ENCODE results near the gene FBXL5. TPM values are rescaled to one million over a fixed set of nuclear protein-coding genes. Genes with fewer than 3 reads are reported as not detected.

Gene FBXL5, protein sequence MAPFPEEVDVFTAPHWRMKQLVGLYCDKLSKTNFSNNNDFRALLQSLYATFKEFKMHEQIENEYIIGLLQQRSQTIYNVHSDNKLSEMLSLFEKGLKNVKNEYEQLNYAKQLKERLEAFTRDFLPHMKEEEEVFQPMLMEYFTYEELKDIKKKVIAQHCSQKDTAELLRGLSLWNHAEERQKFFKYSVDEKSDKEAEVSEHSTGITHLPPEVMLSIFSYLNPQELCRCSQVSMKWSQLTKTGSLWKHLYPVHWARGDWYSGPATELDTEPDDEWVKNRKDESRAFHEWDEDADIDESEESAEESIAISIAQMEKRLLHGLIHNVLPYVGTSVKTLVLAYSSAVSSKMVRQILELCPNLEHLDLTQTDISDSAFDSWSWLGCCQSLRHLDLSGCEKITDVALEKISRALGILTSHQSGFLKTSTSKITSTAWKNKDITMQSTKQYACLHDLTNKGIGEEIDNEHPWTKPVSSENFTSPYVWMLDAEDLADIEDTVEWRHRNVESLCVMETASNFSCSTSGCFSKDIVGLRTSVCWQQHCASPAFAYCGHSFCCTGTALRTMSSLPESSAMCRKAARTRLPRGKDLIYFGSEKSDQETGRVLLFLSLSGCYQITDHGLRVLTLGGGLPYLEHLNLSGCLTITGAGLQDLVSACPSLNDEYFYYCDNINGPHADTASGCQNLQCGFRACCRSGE
- total RNA-seq, result 128 and 146 TPM in 2 replicates
- polyA plus RNA-seq (2012), result 38.6 TPM

DNA sequence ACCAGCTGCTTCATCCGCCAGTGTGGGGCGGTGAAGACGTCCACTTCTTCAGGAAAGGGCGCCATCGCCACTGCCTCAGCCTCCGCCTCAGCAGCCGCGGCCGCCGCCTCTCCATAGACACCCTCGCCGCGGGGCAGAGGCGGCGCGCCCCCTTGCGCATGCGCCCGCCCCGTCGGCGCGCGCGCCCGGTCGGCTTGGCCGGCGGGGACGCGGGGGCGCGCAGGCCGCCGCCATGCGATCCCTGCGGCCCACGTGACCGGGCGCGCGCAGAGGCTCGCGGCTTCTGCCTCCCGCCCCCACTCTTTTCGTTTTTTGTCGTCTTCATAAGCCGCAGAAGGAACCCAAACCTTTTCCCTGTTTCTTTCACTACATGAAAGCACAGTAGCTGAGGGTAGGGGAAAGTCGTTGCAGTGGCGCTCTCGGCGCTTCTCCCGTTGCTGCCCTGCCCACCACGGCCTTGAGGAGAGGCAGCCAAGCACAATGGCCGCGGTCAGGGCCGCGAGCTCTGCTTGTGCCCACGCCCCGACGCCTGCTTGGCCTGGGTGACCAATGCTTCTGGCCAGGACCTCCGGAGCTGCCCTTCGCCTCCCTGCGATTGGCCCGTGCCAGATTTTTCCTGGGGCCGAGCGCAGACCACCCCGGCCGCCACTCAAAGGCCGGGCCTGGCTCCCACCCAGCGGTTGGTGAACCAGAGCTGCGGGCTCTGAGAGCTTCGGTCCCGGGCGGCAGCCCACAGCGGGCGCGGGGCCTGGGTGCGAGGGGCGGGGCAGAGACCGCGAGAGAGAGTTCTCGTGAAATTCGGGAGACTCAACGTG, at the start of gene FBXL5:
Gene FBXL5, minus strand, starts transcription at position 135 of the 815 bp plus-strand sequence. Its CDS starts 70 bp downstream, at position 65.
- peak; percentile 86 for DNase-seq (ENCODE audit: low read depth)

DNA sequence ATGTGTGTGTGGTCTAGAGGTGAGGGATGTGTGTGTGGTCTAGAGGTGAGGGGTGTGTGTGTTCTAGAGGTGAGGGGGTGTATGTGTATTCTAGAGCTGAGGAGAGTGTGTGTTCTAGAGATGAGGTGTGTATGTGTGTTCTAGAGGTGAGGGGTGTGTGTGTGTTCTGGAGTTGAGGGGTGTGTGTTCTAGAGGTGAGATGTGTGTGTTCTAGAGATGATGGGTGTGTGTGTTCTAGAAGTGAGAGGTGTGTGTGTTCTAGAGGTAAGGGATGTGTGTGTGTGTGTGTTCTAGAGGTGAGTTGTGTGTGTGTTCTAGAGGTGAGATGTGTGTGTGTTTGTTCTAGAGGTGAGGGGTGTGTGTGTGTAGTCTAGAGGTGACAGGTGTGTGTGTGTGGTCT, 49.0 kb upstream of the FBXL5 start:
- no peak for DNase-seq (ENCODE audit: low read depth)

DNA sequence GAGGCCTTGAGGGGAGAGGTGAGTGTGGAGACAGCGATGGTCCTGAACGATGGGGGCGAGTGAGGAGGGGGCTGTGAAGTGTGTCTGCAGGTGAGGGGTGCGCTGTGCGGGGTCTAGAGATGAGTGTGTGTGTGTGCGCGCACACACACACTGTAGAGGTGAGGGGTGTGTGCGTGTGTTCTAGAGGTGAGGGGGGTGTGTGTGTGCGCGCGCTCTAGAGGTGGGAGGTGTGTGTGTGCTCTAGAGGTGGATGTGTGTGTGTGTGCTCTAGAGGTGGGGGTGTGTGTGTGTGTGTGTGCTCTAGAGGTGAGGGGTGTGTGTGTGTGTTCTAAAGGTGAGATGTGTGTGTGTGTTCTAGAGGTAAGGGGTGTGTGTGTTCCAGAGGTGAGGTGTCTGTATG, 48.3 kb upstream of the FBXL5 start:
- no peak for DNase-seq (ENCODE audit: low read depth)

DNA sequence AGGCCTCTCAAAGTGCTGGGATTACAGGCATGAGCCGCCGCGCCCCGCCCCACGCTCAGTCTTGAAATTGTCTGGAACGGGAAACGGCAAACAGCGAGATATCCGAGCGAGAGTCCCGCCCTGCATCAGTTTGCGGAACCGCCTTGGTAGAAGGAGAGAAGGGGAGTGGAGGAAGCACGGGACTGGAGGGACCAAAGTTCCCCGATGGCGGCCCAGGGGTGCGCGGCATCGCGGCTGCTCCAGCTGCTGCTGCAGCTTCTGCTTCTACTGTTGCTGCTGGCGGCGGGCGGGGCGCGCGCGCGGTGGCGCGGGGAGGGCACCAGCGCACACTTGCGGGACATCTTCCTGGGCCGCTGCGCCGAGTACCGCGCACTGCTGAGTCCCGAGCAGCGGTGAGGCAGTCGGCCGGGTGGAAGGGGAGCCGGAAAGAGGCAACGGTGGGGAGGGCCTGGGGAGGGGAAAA, 47.8 kb upstream of the FBXL5 start, which contains the start of gene BST1:
Gene BST1, plus strand, starts transcription at position 125 of the 463 bp plus-strand sequence. Its CDS starts 80 bp downstream, at position 205.
- DNase-seq (ENCODE audit: low read depth), result no peak

DNA sequence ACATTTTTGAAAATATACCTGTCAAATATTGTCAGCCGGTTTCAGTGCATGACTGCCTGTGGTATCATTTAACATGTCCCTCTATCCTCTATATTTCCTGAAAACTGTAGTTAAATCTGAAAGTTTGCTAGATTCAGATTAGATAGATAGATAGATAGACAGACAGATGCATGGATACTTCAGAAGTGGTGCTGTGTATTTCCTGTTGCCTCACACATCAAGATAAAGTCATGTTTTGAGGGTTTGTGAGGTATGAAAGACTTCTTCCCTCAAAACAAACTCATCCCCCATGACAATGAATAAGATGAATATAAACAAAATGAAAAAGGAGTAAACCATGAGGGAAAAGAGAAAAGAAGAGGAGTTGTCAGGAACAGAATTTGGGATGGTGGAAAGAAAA, 41.7 kb upstream of the FBXL5 start:
- DNase-seq (ENCODE audit: low read depth), result no peak

DNA sequence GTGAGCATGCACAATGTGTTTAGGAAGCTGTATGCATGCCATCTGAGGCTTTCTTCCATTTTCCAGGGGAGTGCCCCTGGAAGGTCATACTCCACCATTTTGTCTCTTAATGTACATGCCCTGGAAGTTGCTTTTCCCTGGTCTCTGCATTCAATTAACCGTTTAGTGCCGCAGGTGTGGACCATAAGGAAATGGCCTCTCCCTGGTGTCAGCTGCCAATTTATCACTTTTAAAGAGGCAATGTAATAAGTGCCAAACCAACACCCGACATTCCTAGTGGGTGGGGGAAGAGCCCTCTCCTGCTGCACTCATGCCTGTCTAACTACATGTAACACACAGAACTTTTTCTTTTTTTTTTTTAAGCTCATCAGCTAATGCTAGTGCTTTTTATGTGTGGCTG, 40.6 kb upstream of the FBXL5 start:
- no peak for DNase-seq (ENCODE audit: low read depth)

DNA sequence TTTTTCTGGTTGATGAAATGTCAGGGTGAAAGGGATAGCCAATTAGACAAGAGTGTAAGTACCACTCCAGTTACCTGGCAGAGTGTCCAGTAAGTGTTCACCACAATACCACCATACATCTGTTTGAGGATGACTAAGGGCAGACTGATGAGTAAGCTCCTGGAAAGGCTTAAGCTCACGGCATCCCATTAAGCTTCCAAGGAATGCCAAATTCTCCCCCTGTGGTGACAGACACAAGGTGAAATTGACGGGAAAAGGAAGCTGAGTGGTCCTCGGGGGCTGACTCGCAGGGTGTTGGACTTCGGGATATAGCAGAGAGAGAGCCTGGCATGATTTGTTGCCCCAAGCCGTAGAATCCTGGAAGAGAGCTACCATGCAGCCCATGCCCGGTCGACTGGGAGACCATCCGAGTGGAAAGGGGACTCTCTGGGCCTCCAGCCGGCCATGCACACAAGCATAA, 40.1 kb upstream of the FBXL5 start:
- peak; percentile 92 for DNase-seq (ENCODE audit: low read depth)

DNA sequence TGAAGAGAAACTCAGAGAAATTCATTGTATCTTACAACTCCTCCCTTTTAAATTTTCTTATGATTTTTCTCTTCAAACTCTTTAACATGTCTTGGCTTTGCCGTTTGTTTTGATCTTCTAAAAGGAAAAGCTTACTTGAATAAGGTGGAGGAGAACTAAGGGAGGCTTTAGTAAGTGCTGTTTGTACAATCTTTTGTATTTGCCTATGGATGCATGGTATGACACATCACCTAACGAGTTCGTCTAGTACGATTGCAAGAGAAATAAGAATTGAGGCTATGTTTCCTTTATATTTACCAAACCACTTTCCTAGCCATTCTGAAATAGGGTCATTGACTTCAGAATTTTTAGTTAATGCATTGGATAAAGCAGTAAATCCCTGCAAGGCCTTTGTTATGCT, 39.3 kb upstream of the FBXL5 start:
- DNase-seq (ENCODE audit: low read depth), result no peak

DNA sequence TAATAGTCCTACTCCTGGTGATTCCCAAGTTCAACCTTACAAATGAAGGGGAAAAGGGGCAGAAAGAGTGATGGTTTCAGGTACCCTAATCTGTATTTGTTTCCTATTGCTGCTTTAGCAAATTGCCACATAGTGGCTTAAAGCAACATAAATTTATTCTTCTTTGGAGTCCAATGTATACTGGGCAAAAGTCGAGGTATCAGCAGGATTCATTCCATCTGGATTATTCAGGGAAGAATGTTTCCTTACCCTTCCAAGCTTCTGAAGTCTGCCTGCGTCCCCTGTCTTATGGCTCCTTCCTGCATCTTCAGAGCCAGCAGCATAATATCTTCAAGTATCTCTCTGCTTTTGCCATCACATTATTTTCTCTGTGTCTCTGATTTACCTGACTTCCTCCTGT, 37.4 kb upstream of the FBXL5 start:
- DNase-seq (ENCODE audit: low read depth), result no peak

DNA sequence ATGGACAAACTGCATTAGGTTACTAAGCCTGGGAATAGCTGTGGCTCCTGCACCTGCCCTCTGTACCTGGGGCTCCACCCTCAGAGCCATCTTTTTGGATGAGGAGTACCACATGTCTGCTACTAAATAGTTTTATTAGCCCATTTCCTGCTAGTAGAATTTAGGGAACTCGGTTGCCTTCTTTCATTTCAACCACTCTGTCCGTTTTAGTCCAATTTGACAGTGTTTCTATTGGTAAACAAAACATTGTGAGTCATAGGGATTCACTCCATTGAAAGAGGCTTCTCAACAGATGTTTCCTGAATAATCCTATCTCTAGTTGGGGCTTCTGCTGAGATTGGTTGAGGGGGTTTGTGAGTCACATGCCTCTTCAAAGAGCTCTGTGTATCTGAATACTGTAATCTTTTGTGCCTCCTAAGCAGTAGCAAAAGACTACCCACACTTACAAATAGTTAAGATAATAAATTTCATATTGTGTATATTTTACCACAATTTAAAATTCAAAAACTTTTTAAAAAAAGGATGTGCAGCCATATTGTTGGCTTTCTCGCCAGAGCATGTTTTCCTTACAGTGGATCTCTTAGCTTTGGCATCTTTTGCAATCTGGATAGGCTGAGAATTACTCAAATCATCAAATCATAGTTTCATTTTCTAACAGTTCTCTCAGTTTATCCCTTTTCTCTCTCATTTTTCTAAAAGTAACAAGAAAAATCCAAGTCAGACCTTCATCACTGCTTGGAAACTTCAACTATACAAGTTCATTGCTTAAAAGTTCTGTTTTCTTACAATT, 36.4 kb upstream of the FBXL5 start:
- DNase-seq (ENCODE audit: low read depth), result peak; percentile 84

DNA sequence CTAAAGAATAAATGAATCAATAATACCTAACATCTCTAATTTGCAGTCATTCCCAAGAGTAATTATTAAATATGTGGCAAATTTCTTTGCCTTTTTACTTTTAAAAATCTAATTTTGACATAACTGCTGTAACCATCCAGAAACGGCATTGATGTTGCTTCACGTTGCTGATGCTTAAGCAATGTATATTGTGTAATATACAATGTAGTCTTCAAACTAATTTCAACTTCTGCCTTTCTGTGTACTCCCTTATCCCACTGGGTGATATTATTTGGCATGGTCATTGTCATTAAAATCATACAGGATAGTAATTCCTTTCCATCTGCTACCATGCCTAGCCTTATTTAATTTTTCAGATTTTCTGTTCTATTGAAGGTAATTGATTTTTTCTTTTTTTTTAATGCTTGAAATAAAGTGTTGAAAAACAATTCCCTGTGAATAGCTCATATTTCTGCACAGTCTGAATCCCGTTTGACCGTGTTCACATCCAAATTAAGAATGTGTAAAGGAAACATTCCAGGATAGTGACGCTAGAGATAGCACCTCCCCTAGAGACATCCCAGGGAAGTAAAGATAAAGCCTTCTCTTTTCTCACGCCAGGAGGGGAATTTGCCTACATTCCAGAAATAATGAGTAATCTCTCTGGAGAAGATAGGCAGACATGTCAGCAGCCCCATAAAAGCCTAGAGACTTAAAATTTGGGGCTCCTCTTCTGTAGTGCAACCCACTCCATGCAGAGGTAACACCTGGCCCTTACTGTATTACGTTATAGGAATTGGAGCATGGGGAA, 35.1 kb upstream of the FBXL5 start:
- DNase-seq (ENCODE audit: low read depth), result peak; percentile 77

DNA sequence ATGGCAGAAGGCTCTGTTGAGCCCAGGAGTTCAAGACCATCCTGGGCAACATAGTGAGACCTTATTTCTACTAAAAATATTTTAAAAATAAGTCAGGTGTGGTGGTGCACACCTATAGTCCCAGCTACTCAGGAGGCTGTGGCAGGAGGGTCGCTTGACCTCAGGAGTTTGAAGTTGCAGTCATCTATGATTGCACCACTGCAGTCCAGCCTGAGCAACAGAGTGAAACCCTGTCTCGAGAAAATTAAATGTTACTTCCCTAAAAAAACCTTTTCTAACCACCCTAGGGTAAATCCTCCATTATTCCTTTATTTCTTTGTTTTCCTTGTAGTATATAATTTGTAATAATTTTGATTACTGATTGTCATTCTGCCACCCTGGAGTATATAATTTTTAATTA, 34.4 kb upstream of the FBXL5 start:
- DNase-seq (ENCODE audit: low read depth), result no peak

DNA sequence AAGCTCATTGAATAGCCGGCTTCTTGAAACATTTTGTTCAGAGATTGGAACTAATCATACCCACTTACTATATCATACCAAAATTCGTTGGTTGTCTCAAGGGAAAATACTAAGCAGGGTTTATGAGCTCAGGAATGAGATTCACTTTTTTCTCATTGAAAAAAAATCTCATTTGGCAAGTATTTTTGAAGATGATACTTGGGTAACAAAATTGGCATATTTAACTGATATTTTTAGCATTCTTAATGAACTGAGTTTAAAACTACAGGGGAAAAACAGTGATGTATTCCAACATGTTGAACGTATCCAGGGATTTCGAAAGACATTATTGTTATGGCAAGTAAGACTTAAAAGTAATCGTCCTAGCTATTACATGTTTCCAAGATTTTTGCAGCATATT, 32.9 kb upstream of the FBXL5 start:
- no peak for DNase-seq (ENCODE audit: low read depth)

DNA sequence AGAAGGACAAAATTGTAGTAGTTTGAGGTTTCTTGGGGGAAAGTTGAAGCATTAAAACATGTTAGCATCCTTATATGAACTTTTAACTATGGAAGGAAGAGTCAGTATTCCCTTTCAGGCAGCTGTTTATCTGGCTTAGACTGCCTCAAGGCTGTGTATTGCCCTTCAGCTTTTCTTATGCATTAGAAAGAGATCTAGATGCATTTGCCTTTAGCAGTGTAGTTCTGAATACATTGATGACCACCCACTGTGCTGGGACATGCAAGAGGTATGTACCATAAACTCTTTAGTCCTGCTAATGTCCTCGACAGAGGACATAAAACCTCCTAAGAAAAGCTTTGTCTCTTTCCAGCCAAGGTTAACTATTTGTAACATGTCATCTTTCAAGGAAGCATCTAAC, 29.3 kb upstream of the FBXL5 start:
- no peak for DNase-seq (ENCODE audit: low read depth)

DNA sequence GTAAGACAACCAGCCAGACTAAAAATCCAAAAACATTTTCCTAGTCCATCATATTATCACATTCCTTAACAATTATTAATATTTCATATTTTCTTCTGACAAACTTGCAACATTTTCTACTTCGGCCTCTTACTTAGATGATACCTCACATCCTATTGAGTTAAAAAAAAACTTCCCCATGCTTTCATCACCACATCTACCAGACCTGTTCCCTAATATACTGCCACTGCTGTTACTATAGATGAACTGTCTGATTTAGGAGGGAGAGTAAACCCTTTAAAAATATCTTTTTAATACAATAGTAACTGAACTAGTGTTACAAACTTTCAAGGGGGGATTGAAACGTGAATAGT, 28.0 kb upstream of the FBXL5 start:
- DNase-seq (ENCODE audit: low read depth), result no peak

DNA sequence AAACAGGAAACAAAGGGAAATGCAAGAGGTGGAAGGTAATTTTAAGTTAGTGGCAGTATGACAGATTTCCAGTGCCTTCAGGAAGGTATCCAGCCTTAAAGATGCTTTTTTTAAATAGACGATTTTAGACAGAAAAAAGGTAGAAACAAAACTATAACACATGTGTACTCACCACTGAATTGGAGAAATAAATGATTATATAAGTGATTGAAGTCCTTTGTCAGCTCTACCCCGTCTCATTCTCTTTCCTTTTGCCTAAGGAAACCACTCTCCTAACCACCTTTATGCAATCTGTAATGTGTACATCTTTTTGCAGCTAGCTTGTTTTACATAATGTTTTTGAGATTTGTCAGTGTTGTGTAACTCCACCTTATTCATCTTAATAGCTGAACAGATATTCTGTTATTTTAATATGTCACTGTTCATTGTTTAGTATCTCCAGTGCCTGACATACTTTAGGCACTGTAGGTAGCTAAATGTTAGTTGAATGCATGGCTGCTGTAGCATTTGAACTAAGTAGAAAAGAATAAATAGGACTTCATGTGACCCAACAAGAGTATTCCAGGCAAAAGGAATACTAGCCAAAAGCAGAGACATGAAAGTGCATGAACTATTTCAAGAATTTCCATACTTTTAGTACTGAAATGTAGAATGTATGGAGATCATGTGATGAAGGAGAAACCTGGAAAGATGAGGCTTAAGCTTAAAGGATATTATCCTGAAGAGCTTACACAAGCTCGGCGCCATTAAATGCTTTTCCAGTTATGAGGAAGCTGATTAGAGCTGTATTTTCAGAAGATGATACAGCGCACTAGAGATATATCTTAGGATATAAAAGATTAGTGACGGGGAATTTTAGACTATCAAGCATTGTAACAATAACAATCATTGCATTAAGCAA, 27.3 kb upstream of the FBXL5 start:
- no peak for DNase-seq (ENCODE audit: low read depth)

DNA sequence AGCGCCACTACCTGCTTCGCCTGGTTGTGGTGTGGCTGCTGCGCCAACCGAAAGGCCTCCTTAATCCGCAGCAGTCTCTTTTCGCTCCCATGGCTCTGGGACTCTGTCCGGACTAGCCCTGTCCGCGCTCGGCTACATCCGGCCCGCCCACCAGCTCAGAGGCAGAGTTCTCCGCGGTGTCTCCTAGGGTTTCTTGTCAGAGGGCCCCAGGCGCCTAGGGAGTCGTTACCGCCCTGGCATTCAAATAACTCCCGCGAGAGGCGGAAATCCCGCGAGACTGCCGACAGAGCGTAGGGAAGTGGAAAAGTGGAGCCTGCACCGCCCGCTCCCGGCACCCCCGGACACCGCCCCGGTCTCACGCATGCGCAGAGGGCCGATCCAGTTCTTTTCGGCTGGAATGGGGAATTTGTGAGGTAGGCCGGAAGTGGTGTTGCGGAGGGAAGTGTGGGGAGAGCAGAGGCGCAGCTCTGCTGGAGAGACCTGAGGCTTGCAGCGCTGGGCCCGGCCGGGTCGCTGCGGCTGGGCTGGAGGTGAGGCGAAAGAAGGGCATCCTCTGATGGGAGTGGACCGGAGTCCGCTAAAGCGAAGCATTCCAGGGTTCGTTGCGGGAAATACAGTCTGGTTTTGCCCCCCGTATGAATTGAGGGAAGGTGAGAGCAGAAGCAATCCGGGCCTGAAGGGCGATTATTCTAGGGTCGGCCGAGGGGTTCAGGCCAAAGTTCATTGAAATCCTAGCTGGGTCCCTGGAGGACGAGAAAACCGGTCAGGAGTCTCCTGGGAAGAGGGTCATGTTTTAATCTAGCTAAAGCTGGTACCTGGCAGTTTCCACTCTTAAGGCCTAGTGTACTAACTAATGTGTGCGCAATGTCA, 26.4 kb upstream of the FBXL5 start, which contains the start of gene FAM200B:
Gene FAM200B, plus strand, starts transcription at position 456 of the 870 bp plus-strand sequence. CDS start 5,151 bp downstream, outside the sequence.
- peak; percentile 99 for DNase-seq (ENCODE audit: low read depth)

DNA sequence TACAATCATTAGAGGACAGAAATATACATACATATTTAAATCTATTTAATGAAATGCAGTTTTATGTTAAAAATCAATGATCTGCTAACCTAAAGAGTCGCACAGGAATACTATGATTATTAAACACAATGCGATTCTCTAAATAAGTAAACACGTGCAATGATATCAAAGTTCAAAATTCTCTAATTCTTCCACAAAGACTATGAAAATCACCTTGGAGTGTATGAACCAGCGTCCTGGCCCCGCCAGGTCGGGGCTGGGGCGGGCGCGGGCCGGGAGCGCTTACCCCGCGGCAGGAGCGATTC, 25.9 kb upstream of the FBXL5 start:
- DNase-seq (ENCODE audit: low read depth), result no peak

Data from myocyte (in vitro differentiated cells).